Frontal cortex (tissue), 4 donors: Measurements from ENCODE around the gene CABLES1. TPM values are rescaled to one million over a fixed set of nuclear protein-coding genes. Genes with fewer than 3 reads are reported as not detected.
A peak's percentile ranks its signal among the peaks of the same experiment; 100 is the strongest.
"Not testable (repeated sequence)": the region's sequence is repeated elsewhere in the genome, so short reads cannot be mapped to it uniquely, and the experiment has no call there.

Source experiments
- DNase-seq, 2 donors: peaks; one replicate each; pipeline ENCODE4 v3.0.0; 2012; ENCODE audit warnings: low spot score in 2 of 2
- FAIRE-seq: peaks from 2 replicates; lab custom pipeline; 2012; peaks lifted over from hg19 to GRCh38; lab: Jason Lieb, UNC
- total RNA-seq: library from RNA; depleted of rRNA; stranded (reverse); fragments of >200 nt; gene quantifications from one replicate; pipeline ENCODE4 v1.2.3, GENCODE V29; 2014
- donor health status: control.
- donor health status: control.
- donor health status: control.

The CABLES1 gene
- total RNA-seq, 1 donor from 2014 or later = 4.9 TPM

DNA sequence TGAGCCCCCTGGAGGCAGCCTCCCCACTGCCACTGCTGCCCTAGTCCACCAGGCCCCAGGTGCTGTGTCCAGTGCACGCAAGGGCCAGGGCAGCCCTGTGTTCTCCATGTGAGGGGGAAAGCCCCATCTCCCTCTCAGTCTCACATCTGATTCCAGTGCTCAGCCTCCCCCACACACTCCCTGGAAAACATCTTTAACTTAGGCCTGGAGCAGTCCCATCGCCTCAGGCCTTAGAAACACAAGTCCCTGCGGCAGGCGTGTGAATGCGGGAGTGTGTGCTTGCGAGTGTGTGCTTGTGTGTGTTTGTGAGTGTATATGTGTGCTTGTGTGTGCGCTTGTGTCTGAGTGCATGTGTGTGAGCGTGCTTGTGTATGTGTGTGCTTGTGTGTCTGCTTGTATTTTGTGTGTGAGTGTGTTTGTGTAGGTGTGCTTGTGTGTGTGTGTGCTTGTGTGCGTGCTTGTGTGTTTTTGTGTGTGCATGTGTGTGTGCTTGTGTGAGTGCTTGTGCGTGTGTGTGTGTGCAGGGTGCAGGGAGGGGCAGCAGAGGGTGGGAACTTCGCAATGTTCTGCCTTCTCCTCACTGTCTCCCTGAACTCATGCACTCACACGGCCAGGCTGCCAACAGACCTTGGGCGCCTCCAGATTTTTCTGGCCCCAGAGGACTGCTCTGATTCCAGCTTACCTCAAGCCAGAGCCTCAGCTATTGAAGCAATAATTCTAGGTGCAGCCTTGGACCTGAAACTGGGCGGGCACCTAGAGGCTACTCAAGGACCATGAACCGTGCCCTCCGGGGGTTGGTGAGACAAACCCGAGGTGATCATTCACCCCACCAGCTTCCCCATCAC, 139.6 kb downstream of the CABLES1 start:
- DNase-seq (no peak), FAIRE-seq (no peak)

DNA sequence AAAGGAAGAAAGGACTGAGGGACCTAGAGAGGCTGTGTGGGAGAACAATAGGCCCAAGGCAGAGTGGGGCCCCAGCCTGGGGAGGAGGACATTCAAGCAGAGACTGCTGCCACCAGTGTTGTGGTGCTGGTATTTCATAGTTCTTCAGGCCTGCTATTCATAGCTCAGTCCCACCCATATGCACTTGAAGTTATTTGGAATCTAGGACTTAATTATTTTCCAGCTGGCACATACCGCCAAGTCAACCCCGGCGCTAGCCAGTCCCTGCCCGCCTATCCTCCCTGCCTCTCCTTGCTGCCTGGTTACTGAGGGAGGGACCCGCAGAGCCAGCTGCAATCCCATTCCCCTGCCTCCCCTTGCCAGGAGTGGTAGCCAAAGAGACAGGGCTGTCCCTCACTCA, 141.2 kb downstream of the CABLES1 start:
- FAIRE-seq (no peak), DNase-seq (no peak)

DNA sequence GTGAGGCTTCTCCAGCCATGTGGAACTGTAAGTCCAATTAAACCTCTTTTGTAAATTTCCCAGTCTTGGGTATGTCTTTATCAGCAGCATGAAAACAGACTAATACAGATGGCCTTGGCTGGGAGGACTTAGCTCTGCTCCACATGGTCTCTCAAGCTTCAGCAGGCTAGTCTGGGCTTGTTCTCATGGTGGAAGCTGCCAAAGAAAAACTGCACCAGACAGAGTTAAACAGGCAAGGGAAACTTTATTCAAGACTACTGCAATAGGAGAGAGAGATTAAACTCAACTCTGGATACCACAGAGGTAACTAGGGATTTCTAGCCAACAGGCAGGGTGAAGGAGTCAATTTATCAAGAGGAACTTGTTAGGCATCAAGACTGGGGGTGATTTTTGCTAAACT, 142.1 kb downstream of the CABLES1 start:
- FAIRE-seq = no peak

DNA sequence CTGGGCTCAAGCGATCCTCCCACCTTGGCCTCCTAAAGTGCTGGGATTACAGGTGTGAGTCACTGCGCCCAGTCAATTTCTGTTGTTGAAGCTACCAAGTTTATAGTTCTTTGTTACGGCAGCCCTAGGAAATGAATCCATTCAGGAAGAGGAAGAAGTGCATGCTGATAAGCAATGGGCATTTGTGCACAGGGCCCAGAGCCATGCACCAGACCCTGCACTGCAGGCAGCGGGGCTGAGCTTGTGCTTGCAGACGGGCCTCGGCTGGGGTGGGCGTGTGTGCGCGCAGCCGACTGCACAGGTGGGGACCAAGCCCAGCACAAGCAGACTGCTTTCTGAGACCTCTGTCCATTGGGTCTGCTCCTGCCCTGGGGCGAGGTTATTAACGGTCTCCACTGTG, 144.6 kb downstream of the CABLES1 start:
- FAIRE-seq = no peak
- no peak for DNase-seq

More for the DNA sequence above, 142.1 kb downstream of the CABLES1 start:
- DNase-seq = no peak

DNA sequence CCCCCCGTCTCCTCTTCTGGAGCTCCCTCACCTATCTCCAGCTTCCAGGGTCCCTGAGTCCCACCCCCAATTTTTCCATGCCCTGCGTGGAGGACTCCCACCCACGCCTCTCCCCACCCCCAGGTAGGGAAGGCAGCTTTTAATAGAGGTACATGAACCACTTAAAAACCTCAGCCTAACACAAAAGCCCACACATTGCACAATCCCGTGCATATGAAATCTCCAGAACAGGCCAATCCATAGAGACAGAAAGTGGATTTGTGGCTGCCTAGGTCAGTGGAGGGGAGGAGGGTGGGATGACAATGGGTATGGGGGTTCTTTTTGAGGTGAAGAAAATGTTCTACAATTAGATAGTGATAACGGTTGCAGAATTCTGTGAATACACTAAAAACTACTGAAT, 145.6 kb downstream of the CABLES1 start:
- DNase-seq = no peak
- no peak for FAIRE-seq

DNA sequence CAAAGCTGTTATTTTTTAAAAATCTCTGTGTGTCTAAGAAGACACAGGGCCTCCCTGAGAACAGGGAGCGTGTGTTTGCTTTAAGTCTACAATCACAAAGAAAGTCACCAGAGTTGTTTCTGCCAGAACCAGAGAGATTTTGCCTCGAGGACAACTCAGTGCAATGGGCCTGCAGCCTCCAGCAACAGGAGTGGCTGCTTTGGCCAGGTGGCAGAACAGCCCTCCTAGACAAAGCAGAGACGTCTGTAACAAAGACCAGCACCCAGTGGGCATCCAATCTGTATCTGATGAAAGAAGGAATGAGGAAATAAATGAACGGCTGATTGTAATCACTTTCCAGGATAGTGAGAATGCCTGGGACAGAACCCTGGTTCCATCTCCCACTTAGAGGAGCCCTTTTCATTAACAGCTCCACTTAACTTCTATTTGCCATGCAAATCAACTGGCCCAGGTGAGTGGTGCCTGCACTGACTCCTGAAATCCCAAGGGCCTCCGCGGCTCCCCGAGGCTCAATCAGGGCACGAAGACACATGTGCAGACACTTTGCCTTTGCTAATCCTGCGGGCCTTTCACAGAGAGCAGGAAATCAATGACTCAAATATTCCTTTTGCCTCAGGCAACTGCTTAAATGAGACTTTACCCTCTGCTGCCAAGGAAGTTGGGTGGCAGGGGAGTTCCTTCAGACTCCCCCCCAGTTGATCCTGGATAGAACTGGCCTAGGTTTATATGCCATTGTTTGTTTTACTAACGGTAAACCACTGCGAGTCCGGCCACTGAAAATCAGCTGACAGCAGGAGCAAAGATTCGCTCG, 146.5 kb downstream of the CABLES1 start:
- DNase-seq (no peak), FAIRE-seq (no peak)

DNA sequence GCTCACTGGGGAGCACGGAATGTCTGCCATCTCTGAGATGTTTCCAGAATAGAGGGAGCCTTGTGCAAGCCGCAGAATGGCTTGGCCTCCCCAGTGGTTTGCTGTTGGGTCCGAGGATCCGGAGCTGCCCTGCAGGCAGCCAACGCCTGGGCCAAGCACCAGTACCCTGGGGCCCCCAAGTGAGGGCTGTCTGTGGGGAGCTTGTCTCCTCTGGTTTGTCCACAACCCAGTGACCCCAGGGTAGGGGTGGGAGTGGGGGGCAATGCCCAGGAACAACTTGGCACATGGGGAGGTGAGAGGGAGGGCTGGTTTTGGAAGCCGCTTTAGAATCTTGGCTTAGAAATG, 147.1 kb downstream of the CABLES1 start:
- DNase-seq (no peak), FAIRE-seq (no peak)

DNA sequence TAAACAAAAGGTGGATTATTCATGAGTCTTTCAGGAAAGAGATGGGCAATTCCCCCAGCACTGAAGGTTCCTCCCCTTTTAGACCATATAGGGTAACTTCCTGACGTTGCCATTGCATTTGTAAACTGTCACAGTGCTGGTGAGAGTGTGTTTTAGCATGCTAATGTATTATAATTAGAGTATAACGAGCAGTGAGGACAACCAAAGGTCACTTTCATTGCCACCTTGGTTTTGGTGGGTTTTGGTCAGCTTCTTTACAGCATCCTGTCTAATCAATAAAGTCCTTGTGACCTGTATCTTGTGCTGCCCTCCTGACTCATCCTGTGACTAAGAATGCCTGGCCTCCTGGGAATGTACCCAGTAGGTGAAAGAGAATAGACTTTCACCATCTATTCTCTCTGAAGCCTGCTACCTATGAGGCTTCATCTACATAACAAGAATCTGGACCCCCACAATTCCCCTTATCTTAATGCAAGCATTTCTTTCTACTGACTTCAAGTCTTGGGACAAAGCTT, 148.7 kb downstream of the CABLES1 start:
- FAIRE-seq = no peak
- DNase-seq = no peak

DNA sequence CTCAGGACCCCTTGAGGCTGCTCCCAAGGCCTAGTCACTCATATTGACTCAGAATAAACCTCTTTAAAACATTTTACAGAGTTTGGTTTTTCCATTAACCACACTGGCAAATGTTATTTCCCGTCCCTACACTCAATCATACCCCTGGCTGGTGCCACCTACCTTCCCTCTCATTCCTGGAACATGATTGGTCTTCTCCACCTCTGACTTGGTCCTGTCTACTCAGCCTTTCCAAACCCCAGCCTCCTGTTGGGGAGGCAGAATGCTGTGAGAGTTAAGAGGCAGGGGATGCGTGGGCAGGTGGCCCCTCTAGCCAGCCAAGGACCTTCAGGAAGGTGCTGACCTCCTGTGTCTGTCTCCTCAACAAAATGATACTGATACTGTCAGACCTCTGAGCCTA, 149.3 kb downstream of the CABLES1 start:
- DNase-seq (no peak), FAIRE-seq (no peak)

DNA sequence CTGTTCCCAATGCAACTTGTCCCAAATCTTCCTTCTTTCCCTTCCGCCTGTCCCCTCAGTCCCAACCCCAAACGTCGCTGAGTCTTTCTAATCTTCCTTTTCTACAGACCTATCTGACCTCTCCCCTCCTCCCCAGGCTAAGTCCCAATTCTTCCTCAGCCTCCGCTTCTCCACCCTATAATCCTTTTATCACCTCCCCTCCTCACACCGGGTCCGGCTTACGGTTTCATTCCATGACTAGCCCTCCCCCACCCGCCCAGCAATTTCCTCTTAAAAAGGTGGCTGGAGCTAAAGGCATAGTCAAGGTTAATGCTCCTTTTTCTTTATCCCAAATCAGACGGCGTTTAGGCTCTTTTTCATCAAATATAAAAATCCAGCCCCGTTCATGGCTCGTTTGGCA, 150.3 kb downstream of the CABLES1 start:
- not testable (repeated sequence) for FAIRE-seq, DNase-seq

DNA sequence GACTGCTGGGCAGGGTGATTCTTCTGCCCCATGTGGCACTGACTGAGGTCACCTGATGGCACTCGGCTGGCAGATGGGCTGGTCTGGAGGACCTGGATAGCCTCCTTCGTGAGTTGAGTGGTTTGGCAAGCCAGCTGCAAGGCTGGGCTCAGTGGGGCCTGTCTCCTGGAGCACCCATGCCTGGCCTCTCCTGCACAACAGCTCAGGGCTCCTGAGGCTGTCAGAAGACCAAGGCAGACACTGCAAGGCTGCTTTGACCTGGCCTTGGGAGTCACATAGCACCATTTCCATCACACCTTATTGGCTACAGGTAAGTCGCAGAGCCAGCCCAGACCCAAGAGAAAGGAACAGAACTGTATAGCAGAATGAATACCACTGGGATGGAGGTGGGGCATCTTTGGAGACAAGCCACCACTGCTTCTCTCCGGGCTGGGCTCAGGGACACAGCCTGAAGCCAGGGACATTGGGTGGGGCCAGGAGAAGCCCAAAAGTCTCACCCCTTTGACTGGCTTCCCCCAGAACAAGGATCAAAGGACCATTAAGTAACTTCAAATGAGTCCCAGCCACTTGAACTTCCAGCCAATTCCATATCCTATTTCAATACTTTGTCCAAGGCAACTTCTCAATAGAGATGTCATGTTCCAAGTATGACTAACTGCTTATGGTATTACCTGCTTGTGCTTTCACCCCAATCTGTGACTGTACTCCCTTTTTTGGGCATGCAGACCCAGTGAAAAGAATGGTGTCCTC, 156.3 kb downstream of the CABLES1 start:
- FAIRE-seq (no peak), DNase-seq (no peak)

DNA sequence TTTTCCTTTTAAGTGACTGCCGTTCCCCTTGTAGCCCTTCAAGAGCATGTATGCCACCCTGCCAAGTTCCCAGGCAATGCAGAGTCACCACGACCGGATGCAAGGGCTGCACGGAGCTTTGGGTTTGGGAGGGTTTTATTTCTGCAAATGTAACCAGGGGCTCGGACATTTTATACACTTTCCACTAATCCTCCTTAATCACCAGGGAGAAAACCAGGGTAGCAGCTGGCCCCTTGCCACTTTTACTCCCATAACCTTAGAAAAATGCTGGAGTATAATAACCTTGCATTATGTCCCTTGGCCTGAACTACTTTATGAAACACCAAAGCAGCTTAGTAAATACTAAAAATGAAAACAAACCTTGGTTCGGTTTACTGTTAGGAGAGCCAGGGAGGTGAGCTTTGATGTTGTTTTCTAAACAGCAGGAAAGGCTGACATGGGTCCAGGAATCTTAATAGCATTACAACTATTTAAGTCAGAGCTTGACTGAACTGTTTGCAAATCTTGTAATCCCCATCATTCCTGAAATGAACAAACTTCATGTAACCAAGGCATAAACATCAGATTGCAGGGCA, 165.0 kb downstream of the CABLES1 start:
- FAIRE-seq (no peak), DNase-seq (no peak)

DNA sequence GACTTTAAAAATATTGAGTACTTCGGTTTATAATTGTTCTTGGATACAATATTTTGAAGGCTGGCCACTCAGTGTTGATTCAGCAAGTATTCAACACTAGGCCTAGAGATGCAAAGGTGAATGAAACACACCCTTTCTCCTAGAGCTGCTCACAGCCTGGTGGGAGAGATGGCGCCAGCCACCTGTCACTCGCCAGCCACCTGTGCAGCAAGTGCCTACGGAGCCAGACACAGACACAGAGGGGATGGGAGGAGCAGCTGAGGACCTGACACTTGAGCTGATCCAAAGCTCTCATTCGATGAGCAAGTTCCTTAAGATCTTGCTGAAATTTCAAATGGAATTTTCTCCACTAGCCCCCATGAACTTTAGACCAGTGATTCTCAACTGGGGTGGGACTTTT, 166.7 kb downstream of the CABLES1 start:
- no peak for FAIRE-seq
- no peak for DNase-seq

DNA sequence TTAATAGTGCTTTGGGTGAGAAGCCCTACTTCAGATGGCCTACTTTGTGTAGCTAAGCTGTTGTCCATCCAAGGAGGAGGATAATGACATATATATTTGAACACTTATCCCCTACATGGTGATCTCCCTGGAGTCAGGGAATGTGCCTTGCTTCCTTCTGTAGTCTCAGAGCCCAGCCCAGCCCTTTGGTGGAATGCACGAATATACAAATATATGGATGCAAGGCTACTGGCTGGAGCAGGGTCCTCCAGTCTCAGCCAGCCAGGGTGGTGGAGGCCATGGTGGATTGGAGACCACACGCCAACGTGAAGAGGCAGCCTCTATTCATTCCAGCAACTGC, 167.2 kb downstream of the CABLES1 start:
- FAIRE-seq (no peak), DNase-seq (no peak)

DNA sequence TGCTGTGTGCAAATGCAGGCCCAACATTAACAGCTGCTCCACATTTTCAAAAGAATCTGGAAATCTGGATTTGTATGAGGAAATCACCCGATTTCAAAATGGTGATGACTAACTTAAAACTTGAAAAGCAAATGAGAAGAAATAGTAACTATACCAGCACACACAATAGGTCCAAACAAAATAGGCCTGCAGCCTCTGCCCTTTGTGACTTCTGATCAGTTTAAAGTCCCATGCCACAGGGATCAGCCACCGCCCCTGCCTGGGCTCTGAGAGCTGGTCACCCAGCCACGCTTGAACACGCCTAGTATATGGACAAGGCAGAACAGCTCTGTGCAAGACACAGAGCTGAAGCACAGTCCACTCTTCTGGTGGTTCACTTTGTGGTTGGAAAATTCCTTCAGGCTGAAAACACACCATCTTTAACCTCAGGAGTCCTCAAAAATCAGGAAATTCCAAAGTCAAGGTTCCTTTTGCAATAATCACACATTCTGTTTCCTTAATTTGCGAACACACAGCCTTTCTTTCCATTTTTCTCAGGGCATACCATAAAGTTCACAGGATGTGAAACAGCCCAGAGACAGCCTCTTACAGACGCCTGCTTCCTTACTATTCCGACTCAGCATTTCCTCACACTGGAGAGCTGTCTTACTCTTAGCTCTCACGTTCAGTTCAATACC, 167.7 kb downstream of the CABLES1 start:
- FAIRE-seq = no peak
- DNase-seq = no peak

DNA sequence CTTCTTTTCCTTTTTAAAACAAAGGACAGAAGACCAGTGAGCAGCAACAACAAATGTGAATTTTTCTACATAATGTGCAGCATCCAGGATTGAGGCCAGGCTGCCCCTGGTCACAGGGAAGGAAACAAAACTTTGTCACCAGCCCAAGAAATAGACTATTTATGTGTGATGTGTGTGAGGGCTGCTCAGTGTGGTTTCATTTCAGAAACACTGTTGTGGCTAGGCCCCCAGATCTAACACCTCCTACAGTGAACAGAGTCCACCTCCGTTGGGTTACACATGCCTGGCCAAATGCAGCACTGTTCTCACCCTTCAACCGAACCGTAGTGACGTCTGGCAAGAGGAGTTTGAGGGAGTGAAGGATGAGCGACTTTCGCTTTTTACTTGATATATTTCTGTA, 171.5 kb downstream of the CABLES1 start:
- FAIRE-seq = no peak

DNA sequence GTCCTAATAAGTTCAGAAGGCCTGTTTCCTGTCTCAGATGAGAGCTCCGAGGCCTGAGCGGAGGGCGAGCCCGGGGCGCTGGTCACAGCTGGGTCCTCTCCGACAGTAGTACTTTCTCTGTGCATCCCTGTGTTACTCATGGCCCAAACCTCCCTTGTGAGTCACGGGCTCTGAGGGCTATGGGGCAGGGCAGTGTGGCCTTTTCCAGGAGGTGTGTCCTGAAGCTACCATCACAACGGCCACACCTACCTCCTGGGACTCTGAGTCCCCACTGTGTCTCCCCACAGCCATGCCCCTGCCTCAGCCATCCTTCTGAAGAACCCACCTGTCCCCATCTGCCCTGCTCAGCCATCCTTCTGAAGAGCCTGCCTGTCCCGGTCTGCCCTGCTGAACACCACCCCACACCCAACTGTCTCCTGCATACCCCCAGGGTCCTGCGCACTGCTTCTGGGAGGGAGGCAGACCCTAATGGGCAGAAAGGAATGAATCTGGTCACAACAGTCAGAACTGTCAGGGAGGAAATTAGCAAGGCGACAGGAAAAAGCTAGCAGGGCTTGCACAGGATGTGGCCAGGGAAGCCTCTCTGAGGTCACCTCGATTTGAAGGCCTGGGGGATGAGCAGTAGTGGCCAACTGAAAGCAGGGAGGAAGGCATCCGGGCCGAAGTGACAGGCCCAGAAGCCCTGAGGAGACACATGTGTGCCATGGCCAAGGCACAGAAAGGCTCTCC, 172.4 kb downstream of the CABLES1 start:
- DNase-seq (no peak), FAIRE-seq (no peak)

More for the DNA sequence above, 171.5 kb downstream of the CABLES1 start:
- peak in 1 of 2 donors; percentile 25 for DNase-seq
